T-helper 1 cell (primary cell): Measurements from ENCODE around the gene AKR7A3.
A peak's percentile ranks its signal among the peaks of the same experiment; 100 is the strongest.
"Not testable (repeated sequence)": the region's sequence is repeated elsewhere in the genome, so short reads cannot be mapped to it uniquely, and the experiment has no call there.

Source experiments
- DNase-seq, 5 donors: peaks; one replicate each; pipeline ENCODE4 v3.0.0-alpha.2; 2012 to 2020

Gene AKR7A3

DNA sequence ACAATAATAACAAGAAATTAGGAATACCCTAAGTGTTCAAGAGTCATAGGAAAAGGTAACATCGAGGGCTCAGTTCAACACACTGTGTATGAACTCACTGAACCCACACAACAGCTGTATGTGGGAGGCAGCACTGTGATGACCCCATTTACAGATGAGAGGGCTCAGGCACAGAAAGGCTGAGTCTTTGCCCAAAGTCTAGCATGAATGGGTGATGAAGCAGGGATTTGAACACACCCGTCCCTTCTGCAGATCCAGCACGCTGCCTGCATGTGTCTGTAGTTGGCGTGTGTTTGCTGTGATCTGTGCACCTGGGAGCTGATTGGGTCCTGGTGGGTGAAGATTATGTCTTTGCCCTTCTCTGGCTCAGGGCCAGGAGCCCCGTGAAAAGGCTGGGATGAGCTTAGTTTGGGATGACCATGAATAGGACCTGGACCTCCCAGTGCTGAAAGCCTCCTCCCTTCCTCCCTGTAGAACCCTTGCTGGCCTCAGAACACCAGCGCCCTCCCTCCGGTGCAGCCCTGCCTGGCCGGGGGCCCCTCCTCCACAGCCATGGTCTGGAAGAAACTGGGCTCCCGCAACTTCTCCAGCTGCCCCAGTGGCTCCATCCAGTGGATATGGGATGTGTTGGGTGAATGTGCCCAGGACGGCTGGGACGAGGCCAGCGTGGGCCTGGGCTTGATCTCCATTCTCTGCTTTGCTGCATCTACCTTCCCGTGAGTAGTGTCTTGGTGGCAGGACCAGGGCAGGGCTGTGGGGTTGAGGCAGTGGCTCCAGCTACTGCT lies 28.7 kb upstream of the AKR7A3 start:
- no peak for DNase-seq

DNA sequence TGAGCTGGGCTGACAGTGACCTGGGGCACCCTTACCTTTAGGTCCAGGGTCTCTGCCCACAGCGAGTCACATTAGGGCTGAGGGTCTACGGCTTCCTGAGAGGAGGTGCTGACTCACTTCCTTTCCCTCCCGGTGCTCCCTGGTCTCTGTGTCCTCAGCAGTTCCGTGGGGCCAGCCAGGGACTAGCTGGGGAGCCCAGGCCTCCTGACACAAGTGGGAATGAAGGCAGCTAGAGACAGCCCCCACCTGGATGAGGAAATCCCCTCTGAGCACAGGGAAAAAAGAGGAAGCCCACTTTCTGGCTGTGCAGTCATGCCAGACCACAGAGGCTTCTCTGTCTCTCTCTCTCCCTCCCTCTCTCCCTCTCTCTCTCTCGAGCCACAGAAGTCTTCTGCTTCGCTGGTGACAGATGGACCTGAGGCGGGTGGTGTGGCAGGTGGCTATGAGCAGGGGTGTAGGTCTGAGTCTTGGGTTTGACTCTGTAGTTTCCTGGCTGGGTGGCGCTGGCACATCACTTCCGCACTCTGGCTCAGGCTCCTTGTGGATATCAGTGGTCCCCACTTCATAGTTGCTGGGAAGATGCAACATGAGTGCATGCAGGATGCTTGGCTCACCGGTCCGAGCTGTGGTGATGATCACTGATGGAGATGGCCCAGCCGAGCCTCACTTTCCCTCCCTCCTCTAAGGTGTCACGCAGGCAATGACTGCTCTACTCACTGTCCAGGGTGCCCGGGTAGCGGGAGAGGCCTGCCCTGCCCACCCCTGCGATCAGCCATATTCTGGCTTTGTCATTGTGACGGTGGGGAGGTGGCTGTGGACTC lies 27.0 kb upstream of the AKR7A3 start:
- no peak for DNase-seq

DNA sequence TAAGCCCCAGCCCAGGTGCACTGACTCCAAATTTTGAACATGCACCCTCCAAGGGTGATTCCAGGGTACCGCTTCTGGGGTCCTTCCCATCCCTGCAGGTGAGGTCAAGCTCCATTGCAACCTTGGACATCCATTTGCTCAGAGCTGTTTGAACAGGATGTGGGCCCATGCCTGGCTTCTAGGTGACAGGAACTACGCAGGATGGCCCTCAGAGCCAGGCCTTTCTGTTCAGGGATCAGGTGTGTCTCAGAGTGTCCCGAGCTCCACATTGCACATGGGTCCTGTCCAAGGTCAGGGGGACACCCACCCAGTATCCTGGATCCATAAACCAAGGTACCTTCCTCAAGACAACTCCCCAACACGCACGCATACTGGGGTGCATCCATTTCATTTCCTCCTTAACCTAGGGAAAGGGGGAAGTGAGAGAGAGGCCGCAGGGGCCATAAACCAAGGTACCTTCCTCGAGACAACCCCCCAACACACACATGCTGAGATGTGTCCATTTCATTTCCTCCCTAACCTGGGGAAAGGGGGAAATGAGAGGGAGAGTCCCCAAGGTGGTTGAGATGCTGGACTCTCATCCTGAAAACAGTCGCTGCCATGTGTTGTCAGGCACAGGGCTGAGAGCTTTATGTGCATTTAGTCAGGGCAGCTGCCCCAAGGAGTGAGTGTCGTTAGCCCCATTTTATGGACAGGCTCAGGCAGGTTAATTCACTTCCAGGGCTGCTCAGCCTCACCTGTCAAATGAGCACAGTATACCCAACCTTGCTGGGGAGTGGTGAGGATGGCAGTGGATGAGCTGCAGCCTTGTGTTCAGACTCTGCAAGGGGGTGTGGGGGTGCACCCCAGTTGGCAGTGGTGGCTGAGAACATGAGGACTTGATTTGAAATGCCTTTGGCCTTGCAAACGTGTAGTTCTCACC lies 25.7 kb upstream of the AKR7A3 start:
- no peak for DNase-seq

DNA sequence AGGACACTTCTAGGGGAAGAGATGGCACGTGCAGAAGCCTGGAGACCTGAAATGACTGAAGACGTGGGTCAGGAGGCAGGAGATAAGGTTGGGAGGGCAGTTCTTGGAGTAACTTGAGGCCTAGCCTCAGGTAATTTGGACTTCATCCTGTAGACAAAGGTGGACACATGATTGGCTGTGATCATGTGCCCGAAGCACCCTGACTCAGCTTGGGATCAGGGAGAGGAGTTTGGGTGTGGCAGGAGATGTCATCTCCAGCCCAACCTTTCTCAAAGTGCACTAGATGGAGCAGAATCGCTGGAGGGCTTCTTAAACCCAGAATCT lies 25.0 kb upstream of the AKR7A3 start:
- DNase-seq: no peak

DNA sequence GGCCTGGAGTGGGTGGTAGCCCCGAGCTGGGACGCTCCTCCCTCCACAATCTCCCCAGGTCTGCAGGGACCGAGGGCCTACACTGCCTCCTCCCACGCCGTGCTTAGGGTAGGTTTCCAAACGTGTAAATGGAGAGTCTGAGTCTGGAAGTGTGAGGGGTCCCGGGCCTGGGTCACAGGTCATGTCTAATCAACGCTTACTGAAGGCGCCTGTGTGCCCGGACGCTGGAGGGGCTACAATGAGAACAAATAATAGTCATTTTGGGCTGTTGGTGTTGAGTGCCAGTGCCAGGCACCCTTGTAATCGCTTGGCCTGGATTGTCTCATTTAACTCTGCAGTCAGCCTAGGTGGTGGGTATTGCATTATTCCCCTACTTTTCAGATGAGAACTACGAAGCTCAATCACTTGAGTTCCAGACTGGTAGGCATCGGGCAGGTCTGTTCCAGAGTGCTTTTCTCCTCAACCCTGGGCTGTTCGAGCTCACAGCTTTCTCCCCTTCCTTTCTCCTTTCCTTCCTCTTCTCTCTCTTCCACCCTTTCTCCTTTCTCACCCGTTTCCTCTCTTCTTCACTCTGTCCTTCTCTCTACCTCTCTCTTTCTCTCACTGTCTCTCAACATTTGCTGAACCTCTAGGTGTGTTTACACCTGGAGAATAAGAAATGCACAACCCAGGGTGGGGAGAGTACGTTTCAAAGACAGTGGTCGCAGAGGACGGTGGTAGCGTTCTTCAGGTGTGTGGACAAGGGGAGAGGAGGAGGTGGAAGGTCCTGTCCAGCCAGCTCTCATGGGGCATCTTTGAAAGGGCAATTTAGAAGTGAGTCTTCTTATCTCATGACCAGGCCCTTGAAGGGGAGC lies 24.4 kb upstream of the AKR7A3 start:
- DNase-seq: no peak

DNA sequence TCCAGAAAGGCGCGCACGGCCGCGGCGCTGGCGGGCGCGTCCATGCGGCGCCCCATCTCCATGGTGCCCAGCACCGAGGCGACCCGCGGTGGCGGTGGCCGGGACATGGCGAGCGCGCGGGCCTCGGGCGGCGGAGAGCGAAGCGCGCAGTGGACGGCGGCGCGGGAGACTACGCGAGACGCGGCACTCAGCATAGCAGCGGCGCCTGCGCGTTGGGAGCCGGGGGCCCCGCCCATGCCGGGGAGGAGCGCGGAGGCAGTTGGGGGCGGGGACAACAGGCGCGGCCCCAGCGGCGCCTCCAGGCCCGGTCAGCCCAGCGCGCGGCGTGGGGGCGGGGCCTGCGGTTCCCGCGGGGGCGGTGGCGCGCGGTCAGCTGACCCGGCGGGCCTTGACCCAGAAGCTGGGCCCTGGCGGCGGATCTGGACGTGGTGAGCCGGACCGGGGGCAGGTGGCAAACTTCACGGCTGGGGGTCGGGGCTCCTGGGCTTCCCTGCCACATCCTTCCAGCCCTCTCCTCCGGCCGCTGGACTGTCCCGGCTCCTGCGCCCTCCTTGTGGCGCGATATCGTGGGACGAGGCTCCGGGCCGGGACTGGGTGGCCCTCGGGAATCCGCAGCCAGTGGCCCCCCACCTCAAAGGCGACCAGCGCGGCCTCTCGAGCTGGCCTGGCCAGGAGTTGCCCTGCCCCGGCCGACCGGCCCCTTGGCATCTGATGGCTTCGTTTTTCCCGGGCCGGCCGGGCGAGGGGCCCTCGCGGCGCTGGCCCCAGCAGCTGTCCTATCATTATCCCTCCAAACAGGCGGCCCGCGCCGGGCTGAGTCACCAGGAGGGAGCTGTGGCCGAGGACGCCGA lies 23.6 kb upstream of the AKR7A3 start, which contains the start of the genes AKR7A2 and SLC66A1:
Gene AKR7A2 (minus strand): TSS at position 214 of the 851 bp plus-strand sequence. CDS start 20 bp downstream, at position 194.
Gene SLC66A1 (plus strand): TSS at position 396 of the 851 bp plus-strand sequence. CDS start 5,352 bp downstream, outside the sequence.
- DNase-seq: peak; percentile 75 to 90 (median 85)

DNA sequence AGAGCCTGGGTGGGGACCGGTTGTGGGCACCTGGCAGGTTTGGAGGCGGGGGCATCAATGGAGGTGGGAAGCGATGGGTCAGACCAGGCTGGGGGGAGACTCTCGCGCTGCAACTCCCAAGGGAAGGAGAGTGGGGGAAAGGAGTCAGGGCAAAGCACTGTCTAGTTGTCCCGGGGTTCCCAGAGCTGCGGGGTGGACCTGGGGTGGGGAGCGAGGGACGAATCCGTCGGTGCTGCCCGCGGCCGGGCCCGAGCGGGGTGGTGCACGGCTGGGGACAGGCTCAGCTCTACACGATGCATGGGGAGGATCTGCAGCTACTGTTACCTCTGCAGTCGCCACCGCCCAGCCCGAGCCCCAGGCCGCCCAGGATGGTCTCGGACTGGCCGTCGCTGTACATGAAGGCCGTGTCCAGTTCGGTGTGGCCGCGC lies 22.9 kb upstream of the AKR7A3 start:
- DNase-seq: peak in 1 of 5 donors; percentile 7

DNA sequence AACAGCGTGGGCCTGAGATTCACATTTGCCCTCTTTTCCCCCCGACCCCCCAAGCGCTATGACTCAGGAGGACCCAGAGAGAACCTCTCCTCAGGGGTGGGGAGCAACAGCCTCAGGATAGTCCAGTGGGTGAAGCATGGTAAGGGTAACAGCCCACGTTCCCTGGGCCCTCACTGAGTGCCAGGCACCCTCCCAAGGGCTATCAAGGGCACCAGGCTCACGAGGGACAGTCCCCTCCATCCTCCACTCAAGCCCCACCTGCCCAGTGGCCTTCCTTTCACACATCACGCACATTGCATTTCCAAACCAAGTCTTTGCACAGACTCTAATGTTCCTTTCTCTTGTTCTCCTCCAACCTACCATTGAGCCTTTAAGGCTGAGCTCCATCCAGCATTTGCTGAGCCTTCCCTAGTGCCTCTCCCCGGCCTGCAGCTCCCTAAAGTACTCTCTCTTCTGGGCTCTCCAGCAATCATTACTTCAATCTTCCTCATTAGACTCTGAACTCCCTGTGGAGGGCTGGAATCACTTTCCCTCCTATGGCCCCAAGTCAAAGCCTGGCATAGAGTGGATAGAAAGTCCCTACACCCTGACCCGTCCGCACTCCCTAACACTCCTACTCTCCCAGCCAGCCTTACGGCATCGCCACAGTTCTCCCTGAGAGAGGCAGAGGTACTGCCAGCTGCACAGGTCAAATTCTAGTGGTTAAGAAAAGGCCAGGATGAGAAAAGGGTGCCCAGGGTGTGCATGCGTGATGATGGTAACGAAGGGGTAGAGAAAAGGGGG lies 22.3 kb upstream of the AKR7A3 start:
- DNase-seq: no peak

DNA sequence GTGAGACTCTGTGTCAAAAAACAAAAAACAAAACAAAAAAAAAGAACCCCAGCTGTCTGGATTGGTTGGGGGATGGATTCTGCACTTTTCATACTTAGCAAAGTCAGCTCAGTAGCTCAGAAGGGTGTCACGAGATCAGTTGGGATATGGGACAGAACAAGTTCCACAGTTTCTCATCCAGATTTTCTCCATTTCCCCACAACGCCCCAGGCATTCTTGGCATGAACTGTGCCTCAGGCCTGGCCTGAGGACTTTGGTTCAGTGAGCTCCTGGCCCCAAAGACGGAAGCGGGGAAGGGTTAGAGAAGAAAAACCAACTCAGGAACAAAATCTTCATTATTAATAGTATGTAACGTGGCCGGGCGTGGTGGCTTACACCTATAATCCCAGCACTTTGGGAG lies 21.5 kb upstream of the AKR7A3 start:
- DNase-seq: no peak

DNA sequence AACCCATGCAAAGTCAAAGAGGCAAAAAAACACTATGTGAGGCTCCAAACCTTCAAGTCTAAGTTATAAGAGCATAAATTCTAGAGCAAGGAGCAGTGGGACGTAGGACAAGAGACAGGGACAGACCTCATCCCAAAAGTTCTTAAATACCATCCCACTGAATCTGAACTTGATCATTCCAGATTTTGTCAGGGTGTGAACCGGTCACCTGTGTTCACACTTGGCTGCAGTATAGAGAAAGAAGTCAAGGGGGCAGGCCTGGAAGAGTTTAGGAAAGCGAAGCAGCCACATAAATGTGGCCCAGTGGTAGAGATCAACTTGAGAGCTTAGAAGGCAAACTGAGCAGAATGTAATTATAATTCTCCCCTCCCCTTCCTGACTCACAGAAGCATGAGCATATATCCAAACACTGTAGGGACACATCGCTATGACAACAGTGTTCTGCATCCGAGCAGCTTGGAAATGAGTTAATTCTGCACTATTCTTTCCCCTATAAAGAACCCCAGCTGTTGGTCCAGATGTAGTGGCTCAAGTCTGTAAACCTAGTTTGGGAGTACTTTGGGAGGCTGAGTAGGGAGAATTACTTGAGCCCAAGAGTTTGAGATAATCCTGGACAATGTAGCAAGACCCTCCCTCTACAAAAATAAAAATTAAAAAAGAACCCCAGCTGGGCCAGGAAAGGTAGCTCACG lies 20.7 kb upstream of the AKR7A3 start:
- no peak for DNase-seq

DNA sequence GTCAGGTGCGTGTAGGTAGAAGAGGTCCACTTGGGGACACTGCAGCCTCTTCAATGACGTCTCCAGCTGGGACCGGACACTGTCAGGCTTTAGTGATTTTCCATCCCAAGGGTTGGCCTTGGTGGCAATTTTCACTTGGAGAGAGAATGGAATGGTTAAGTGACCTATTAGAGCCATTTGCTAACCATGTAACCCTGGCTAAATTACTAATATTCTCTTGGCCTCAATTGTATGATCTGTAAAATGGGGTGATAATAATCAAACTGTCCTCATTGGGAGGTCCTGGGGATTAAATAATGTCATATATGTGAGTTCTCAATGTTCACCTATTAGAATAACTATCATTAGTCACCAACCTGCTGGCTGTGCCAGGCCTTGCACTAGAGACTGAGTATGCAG lies 19.9 kb upstream of the AKR7A3 start:
- DNase-seq: no peak

DNA sequence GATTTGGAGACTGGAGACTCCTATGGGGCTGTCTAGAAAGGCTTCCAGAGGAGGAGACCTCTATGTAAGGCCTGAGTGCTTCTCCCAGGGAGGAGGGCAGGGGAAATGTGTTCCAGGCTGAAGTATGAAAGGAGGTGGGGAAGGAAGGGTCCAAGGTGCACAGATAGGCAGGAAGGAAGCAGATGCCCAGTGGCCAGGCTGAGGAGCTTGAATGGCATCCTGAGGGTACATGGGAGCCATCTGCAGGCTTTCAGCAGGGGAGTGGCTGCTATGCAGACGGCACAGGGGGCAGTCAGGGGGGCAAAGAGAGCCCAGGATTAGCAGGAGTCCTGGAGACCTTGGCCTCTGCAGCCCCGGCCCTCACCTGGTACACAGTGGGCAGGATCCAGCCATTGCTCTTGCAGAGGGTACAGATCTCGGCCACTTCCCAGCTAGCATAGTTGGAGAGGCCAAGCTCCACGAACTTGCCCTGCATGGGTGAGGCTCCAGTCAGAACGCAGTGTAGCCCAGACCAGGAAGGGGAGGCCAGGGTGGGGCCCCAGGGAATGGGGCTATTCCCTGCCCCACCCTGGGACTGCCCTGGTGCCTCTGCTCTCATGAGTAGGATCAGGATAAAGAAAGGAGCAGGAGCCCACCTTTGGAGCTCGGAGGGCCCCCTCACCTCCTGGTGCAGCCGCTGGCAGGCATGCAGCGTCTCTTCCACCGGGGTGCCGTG lies 19.4 kb upstream of the AKR7A3 start:
- no peak for DNase-seq

DNA sequence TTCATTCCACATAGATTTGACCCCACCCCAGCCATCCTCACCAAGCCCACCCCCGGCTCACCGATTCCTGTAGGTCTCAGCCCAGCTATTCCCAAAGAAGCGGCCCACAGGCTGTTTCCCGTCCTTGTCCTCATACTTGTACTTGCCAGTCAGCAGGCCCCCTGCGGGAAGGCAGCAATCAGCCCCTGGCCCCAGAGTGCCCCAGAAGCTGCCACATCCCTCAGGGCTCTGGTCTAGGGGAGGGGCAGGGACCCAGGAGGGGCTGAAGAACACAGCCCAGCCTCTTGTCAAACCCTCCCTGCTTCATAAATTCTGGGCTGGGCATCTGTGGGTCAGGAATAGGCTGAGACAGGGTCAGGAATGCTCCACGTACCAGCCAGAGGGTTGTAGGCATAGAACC lies 18.4 kb upstream of the AKR7A3 start:
- no peak for DNase-seq

DNA sequence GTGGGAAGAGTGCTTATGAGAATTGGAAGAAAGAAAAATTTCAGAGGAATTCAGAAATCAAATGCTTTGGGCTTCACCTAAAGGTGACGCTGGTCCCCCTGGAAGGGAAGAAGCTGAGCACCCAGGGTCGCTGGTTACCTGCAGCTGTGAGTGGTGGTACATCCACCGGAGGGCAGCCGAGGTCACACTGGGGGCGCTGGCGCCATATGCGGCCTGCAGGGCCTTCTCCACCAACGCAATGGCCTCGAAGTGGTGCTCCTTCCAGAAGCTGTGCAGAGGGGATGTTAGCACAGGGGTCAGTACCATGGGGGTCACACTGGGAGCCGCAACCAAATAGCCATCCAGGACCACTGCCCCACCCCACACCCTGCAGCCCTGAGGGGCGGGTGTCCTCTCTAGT lies 17.3 kb upstream of the AKR7A3 start:
- no peak for DNase-seq

DNA sequence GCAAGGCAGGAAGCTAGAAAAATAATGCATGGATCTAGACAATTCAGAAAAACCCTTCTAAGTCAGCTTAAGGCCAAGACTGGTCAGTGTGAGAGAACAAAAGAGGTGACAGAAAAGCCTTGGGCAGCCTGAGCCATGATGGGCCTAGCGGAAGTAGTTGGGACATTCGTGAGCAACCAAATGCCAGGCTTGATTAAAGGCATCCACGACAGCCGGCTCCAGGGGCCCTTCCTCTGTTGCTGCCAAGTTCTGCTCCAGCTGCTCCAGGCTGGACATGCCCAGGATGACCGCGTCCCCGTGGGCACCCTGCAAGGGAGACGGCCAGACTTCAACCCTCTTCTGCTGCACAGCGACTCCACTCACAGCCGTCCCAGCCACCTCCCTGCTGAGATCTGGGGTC lies 15.5 kb upstream of the AKR7A3 start:
- not testable (repeated sequence) for DNase-seq

DNA sequence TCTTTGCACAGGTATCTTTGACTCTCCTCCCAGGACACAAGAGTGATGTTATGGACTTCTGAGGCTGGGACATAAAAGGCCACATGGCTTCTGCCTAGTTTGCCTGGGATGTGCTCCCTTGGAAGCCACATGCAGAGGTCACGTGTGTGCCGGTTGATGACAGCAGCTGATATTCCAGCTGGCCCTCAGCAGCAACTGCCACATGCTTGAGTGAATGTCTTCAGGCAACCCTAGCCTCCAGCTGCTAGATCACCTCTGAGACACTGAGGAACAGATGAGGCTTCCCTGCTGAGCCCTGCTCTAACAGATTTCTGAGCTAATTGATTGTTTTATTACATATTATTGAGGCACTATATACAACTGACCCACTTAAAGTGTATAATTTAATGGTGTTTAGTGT lies 11.6 kb upstream of the AKR7A3 start:
- DNase-seq: no peak

DNA sequence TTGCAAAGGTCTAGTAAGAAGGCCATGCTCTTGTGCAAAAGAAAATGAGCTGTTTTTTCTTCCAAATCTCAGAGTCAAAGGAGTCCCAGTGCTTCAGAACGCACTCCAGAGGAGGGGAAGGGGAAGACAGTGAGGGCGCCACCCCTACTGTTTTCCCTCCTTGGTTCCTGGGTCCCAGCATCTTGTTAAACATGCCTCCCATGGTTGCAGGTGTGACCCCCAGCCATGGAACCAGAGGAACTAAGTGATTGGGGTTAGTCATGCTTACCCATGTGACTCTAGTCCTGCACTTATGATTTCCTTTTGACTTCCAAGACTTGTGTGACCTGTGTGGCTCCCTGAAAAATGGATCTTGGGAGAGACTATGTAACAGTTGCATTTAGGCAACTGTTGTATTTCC lies 6.1 kb upstream of the AKR7A3 start:
- no peak for DNase-seq

DNA sequence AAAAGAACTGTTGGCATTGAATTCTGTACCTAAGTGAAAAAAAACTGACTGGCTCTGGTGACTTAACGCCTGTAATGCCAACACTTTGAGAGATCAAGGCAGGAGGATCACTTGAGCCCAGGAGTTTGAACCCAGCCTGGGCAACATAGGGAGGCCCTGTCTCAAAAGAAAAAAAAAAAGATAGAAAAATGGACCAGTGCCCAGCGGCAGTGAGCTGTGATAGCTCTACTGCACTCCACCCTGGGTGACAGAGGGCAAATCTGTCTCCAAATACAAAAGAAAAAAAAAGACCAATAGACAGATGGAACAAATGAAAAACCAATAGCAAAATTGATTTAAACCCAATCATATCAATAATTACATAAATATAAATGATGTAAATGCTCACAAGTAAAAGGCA lies 674 bp upstream of the AKR7A3 start:
- no peak for DNase-seq
